ENCODE results near the gene MYH1. TPM values are rescaled to one million over a fixed set of nuclear protein-coding genes. Genes with fewer than 3 reads are reported as not detected.

The MYH1 gene
- total and polyA plus RNA-seq, 8 donors, result 0.05 to 0.20 TPM; not detected in 6

DNA sequence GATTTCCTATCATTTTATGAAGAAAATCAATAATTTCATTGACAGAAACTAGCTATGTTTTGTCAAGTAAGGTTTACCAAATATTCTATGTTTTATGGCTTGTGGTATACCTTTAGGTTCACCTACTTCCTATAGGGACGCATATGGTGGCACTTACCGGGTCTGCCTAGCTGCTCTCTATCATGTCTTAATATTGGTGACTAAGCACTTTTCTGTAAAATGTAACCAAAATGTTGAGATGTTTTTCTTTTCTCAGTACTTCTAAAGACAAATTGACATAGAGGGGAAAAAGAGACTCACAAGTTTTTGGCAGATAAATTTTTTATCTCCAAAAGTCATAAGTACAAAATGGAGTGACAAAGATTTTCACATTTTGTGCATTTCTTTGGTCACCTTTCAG lies 26.3 kb downstream of the MYH1 start:
- Histone ChIP-seq H3K27ac (no peak overlapping the region), H3K9me3 (peaks cover 0 to 35% of the 10 kb centered on the region in 2 donors), H3K4me3 (no peak overlapping the region), H3K4me1 (no peaks in the 10 kb centered on the region), H3K27me3 (no peaks in the 10 kb centered on the region), H3K36me3 (no peaks in the 10 kb centered on the region)
- ATAC-seq (no peak), DNase-seq (no peak)
- TF ChIP-seq, protein P1, sequence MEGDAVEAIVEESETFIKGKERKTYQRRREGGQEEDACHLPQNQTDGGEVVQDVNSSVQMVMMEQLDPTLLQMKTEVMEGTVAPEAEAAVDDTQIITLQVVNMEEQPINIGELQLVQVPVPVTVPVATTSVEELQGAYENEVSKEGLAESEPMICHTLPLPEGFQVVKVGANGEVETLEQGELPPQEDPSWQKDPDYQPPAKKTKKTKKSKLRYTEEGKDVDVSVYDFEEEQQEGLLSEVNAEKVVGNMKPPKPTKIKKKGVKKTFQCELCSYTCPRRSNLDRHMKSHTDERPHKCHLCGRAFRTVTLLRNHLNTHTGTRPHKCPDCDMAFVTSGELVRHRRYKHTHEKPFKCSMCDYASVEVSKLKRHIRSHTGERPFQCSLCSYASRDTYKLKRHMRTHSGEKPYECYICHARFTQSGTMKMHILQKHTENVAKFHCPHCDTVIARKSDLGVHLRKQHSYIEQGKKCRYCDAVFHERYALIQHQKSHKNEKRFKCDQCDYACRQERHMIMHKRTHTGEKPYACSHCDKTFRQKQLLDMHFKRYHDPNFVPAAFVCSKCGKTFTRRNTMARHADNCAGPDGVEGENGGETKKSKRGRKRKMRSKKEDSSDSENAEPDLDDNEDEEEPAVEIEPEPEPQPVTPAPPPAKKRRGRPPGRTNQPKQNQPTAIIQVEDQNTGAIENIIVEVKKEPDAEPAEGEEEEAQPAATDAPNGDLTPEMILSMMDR (IDR thresholded peaks at IDR 0.05), result no peak
- intact Hi-C loops (cut with DNase I), result no loop called here

- H3K36me3 ChIP-seq, result no peaks in the 10 kb centered on the region
- H3K27ac ChIP-seq, result no peak overlapping the region
- TF ChIP-seq, protein P1 (IDR thresholded peaks at IDR 0.05), result no peak
- intact Hi-C loops (cut with DNase I), result no loop called here
- peaks cover 0 to 45% of the 10 kb centered on the region in 2 donors for H3K9me3 ChIP-seq
- no peak for ATAC-seq
- no peak for DNase-seq
- H3K27me3 ChIP-seq, result no peaks in the 10 kb centered on the region
- no peak overlapping the region for H3K4me3 ChIP-seq
- H3K4me1 ChIP-seq, result no peaks in the 10 kb centered on the region
These were observed 36.1 kb downstream of the MYH1 start for GRCh38 chr17:10482252-10482651.

GRCh38 chr17:10477701-10478100 lies 40.6 kb downstream of the MYH1 start:
- H3K4me1 ChIP-seq, result no peaks in the 10 kb centered on the region
- no peaks in the 10 kb centered on the region for H3K27me3 ChIP-seq
- TF ChIP-seq, protein P1 (IDR thresholded peaks at IDR 0.05), result no peak
- no peak for ATAC-seq
- no peak overlapping the region for H3K27ac ChIP-seq
- intact Hi-C loops (cut with DNase I), result no loop called here
- no peak overlapping the region for H3K4me3 ChIP-seq
- no peaks in the 10 kb centered on the region for H3K36me3 ChIP-seq
- DNase-seq, result no peak
- H3K9me3 ChIP-seq, result peaks cover 0 to 6% of the 10 kb centered on the region in 2 donors

DNA sequence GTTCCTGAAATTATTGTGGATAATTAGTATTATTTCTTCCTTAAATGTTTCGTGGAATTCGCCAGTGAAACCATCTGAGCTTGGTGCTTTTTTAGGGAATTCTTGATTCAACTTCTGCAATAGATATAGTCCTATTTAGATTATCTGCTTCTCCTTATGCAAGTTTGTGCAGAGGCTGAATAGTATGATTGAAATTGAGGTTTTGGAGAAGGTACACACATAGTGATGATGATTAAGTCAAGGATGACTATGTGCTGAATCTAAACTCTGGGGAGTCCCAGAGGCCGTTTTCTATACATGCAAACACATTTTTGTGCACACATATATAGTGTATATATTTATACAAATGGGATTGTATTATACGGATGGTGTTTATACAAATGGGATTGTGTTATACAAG lies 43.8 kb downstream of the MYH1 start:
- Histone ChIP-seq H3K4me3 (no peak overlapping the region), H3K27me3 (no peaks in the 10 kb centered on the region), H3K9me3 (no peaks in the 10 kb centered on the region), H3K27ac (no peak overlapping the region), H3K36me3 (no peaks in the 10 kb centered on the region), H3K4me1 (no peaks in the 10 kb centered on the region)
- intact Hi-C loops (cut with DNase I), result no loop called here
- no peak for DNase-seq
- TF ChIP-seq, protein P1 (IDR thresholded peaks at IDR 0.05), result no peak
- ATAC-seq, result no peak

GRCh38 chr17:10471858-10472257 lies 46.5 kb downstream of the MYH1 start:
- TF ChIP-seq, protein P1 (IDR thresholded peaks at IDR 0.05), result no peak
- intact Hi-C loops (cut with DNase I), result no loop called here
- ATAC-seq, result no peak
- Histone ChIP-seq H3K36me3 (no peaks in the 10 kb centered on the region), H3K27me3 (no peaks in the 10 kb centered on the region), H3K9me3 (no peaks in the 10 kb centered on the region), H3K27ac (no peak overlapping the region), H3K4me1 (no peaks in the 10 kb centered on the region), H3K4me3 (no peak overlapping the region)
- no peak for DNase-seq

All from left lung (tissue), 10 donors.